ENCODE results near the gene EZH1.
"Not testable (repeated sequence)": the region's sequence is repeated elsewhere in the genome, so short reads cannot be mapped to it uniquely, and the experiment has no call there.

EZH1 gene

GRCh38 chr17:42769964-42770363 is 25.1 kb upstream of the EZH1 start:
- H2AFZ ChIP-seq (ENCODE audit: low read length); H3K4me1 ChIP-seq (ENCODE audit: control insufficient read depth in 2 of 2, insufficient read depth in 1 of 2, low read depth in 1 of 2, low read length in 2 of 2); H3K18ac ChIP-seq (ENCODE audit: low read length); H3K27me3 ChIP-seq (ENCODE audit: control insufficient read depth in 3 of 3, insufficient read depth in 3 of 3, low read depth in 1 of 3, low read length in 3 of 3); H3K4ac ChIP-seq (ENCODE audit: low read length); H3K36me3 ChIP-seq (replicated peaks in 1 of 2; ENCODE audit: control insufficient read depth in 2 of 2, insufficient read depth in 2 of 2, low read length in 2 of 2); H2BK12ac ChIP-seq (ENCODE audit: low read length); H2BK120ac ChIP-seq (ENCODE audit: low read depth, low read length); H3K23ac ChIP-seq (ENCODE audit: low read depth, low read length, poor library complexity); H4K8ac ChIP-seq (ENCODE audit: low read depth, low read length); H3K27ac ChIP-seq (replicated peaks; ENCODE audit: low read length); H2AK5ac ChIP-seq (ENCODE audit: low read depth, low read length); H3K14ac ChIP-seq (ENCODE audit: low read length); H3K4me3 ChIP-seq (ENCODE audit: low read length in 2 of 2); H2BK15ac ChIP-seq (ENCODE audit: low read length); H2BK5ac ChIP-seq (ENCODE audit: low read length); H3K79me1 ChIP-seq (ENCODE audit: low read depth, low read length); H4K91ac ChIP-seq (ENCODE audit: low read depth, low read length, poor library complexity); DNase-seq (ENCODE audit: low spot score); H3K4me2 ChIP-seq (ENCODE audit: insufficient read depth, low read length, poor library complexity, severe bottlenecking); H3K9ac ChIP-seq (ENCODE audit: low read depth, low read length, poor library complexity); H3K9me3 ChIP-seq (replicated peaks in 1 of 2; ENCODE audit: control insufficient read depth in 2 of 2, insufficient read depth in 1 of 2, low read depth in 1 of 2, low read length in 2 of 2): not testable (repeated sequence)
- no CpG with 5 or more reads among the region's 10 CpGs for WGBS, 2 donors (ENCODE audit: extremely low coverage in 2 of 2, insufficient read length in 2 of 2, insufficient replicate concordance in 1 of 2)

DNA sequence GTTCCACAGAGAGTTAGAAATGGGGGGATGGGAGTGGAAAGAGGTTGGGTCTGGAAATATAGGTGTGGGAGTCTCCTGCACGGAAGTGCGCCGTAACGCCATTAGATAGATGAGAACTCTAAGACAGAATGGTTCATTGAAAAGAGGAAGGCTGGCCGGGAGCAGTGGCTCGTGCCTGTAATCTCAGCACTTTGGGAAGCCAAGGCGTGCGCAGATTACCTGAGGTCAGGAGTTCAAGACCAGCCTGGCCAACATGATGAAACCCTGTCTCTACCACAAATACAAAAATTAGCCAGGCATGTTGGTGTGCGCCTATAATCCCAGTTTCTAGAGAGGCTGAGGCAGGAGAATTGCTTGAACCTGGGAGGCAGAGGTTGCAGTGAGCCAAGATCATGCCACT is 23.2 kb upstream of the EZH1 start:
- H2BK12ac ChIP-seq (ENCODE audit: low read length); H3K14ac ChIP-seq (ENCODE audit: low read length); H2BK120ac ChIP-seq (ENCODE audit: low read depth, low read length); DNase-seq (ENCODE audit: low spot score); H3K36me3 ChIP-seq (replicated peaks in 1 of 2; ENCODE audit: control insufficient read depth in 2 of 2, insufficient read depth in 2 of 2, low read length in 2 of 2); H3K27me3 ChIP-seq (ENCODE audit: control insufficient read depth in 3 of 3, insufficient read depth in 3 of 3, low read depth in 1 of 3, low read length in 3 of 3); H3K4ac ChIP-seq (ENCODE audit: low read length); H2AFZ ChIP-seq (ENCODE audit: low read length); H4K91ac ChIP-seq (ENCODE audit: low read depth, low read length, poor library complexity); H3K23ac ChIP-seq (ENCODE audit: low read depth, low read length, poor library complexity); H2BK5ac ChIP-seq (ENCODE audit: low read length); H3K18ac ChIP-seq (ENCODE audit: low read length); H3K4me2 ChIP-seq (ENCODE audit: insufficient read depth, low read length, poor library complexity, severe bottlenecking); H4K8ac ChIP-seq (ENCODE audit: low read depth, low read length); H2BK15ac ChIP-seq (ENCODE audit: low read length); H3K4me1 ChIP-seq (ENCODE audit: control insufficient read depth in 2 of 2, insufficient read depth in 1 of 2, low read depth in 1 of 2, low read length in 2 of 2); H3K4me3 ChIP-seq (ENCODE audit: low read length in 2 of 2); H3K27ac ChIP-seq (replicated peaks; ENCODE audit: low read length); H3K79me1 ChIP-seq (ENCODE audit: low read depth, low read length); H3K9me3 ChIP-seq (replicated peaks in 1 of 2; ENCODE audit: control insufficient read depth in 2 of 2, insufficient read depth in 1 of 2, low read depth in 1 of 2, low read length in 2 of 2); H3K9ac ChIP-seq (ENCODE audit: low read depth, low read length, poor library complexity); H2AK5ac ChIP-seq (ENCODE audit: low read depth, low read length): not testable (repeated sequence)
- WGBS, 2 donors (ENCODE audit: extremely low coverage in 2 of 2, insufficient read length in 2 of 2, insufficient replicate concordance in 1 of 2), result no CpG with 5 or more reads among the region's 9 CpGs

- Histone ChIP-seq H3K18ac (ENCODE audit: low read length) (no peak overlapping the region), H2BK12ac (ENCODE audit: low read length) (no peak overlapping the region), H3K9me3 (replicated peaks in 1 of 2; ENCODE audit: control insufficient read depth in 2 of 2, insufficient read depth in 1 of 2, low read depth in 1 of 2, low read length in 2 of 2) (no peaks in the 10 kb centered on the region), H3K79me1 (ENCODE audit: low read depth, low read length) (peaks cover 1% of the 10 kb centered on the region), H3K4me1 (ENCODE audit: control insufficient read depth in 2 of 2, insufficient read depth in 1 of 2, low read depth in 1 of 2, low read length in 2 of 2) (peaks cover 4 to 11% of the 10 kb centered on the region in 2 donors), H3K23ac (ENCODE audit: low read depth, low read length, poor library complexity) (no peak overlapping the region), H2BK120ac (ENCODE audit: low read depth, low read length) (no peak overlapping the region), H3K27me3 (ENCODE audit: control insufficient read depth in 3 of 3, insufficient read depth in 3 of 3, low read depth in 1 of 3, low read length in 3 of 3) (peaks cover 0 to under 1% (median 0%) of the 10 kb centered on the region in 3 experiments), H3K27ac (replicated peaks; ENCODE audit: low read length) (no peak overlapping the region), H2BK5ac (ENCODE audit: low read length) (no peak overlapping the region), H4K8ac (ENCODE audit: low read depth, low read length) (no peak overlapping the region), H2BK15ac (ENCODE audit: low read length) (no peak overlapping the region), H3K36me3 (replicated peaks in 1 of 2; ENCODE audit: control insufficient read depth in 2 of 2, insufficient read depth in 2 of 2, low read length in 2 of 2) (no peaks in the 10 kb centered on the region), H3K4me2 (ENCODE audit: insufficient read depth, low read length, poor library complexity, severe bottlenecking) (no peak overlapping the region), H2AFZ (ENCODE audit: low read length) (no peak overlapping the region), H3K4ac (ENCODE audit: low read length) (no peak overlapping the region), H3K4me3 (ENCODE audit: low read length in 2 of 2) (no peak overlapping the region), H4K91ac (ENCODE audit: low read depth, low read length, poor library complexity) (no peak overlapping the region), H2AK5ac (ENCODE audit: low read depth, low read length) (no peak overlapping the region), H3K9ac (ENCODE audit: low read depth, low read length, poor library complexity) (no peak overlapping the region), H3K14ac (ENCODE audit: low read length) (no peak overlapping the region)
- no peak for DNase-seq (ENCODE audit: low spot score)
Measured at GRCh38 chr17:42767512-42767911, 22.7 kb upstream of the EZH1 start.

- H3K36me3 ChIP-seq (replicated peaks in 1 of 2; ENCODE audit: control insufficient read depth in 2 of 2, insufficient read depth in 2 of 2, low read length in 2 of 2), result no peaks in the 10 kb centered on the region
- peaks cover 5% of the 10 kb centered on the region for H3K79me1 ChIP-seq (ENCODE audit: low read depth, low read length)
- H3K4me3 ChIP-seq (ENCODE audit: low read length in 2 of 2), result no peak overlapping the region
- no peak overlapping the region for H2BK120ac ChIP-seq (ENCODE audit: low read depth, low read length)
- H3K27me3 ChIP-seq (ENCODE audit: control insufficient read depth in 3 of 3, insufficient read depth in 3 of 3, low read depth in 1 of 3, low read length in 3 of 3), result peaks cover 3 to 15% (median 8%) of the 10 kb centered on the region in 3 experiments
- no peak overlapping the region for H2AFZ ChIP-seq (ENCODE audit: low read length)
- H3K27ac ChIP-seq (replicated peaks; ENCODE audit: low read length), result no peak overlapping the region
- H3K9me3 ChIP-seq (replicated peaks in 1 of 2; ENCODE audit: control insufficient read depth in 2 of 2, insufficient read depth in 1 of 2, low read depth in 1 of 2, low read length in 2 of 2), result no peaks in the 10 kb centered on the region
- H2BK5ac ChIP-seq (ENCODE audit: low read length), result no peak overlapping the region
- H3K4ac ChIP-seq (ENCODE audit: low read length), result no peak overlapping the region
- H2BK12ac ChIP-seq (ENCODE audit: low read length), result no peak overlapping the region
- WGBS, 2 donors (ENCODE audit: extremely low coverage in 2 of 2, insufficient read length in 2 of 2, insufficient replicate concordance in 1 of 2), result no CpG with 5 or more reads among the region's 6 CpGs
- H3K14ac ChIP-seq (ENCODE audit: low read length), result no peak overlapping the region
- no peak overlapping the region for H2AK5ac ChIP-seq (ENCODE audit: low read depth, low read length)
- H3K9ac ChIP-seq (ENCODE audit: low read depth, low read length, poor library complexity), result no peak overlapping the region
- no peak overlapping the region for H2BK15ac ChIP-seq (ENCODE audit: low read length)
- no peak overlapping the region for H4K91ac ChIP-seq (ENCODE audit: low read depth, low read length, poor library complexity)
- H3K4me2 ChIP-seq (ENCODE audit: insufficient read depth, low read length, poor library complexity, severe bottlenecking), result no peak overlapping the region
- peaks cover 6 to 20% of the 10 kb centered on the region in 2 donors for H3K4me1 ChIP-seq (ENCODE audit: control insufficient read depth in 2 of 2, insufficient read depth in 1 of 2, low read depth in 1 of 2, low read length in 2 of 2)
- H4K8ac ChIP-seq (ENCODE audit: low read depth, low read length), result no peak overlapping the region
- DNase-seq (ENCODE audit: low spot score), result no peak
- H3K23ac ChIP-seq (ENCODE audit: low read depth, low read length, poor library complexity), result no peak overlapping the region
- H3K18ac ChIP-seq (ENCODE audit: low read length), result no peak overlapping the region
Measured at GRCh38 chr17:42766124-42766523, 21.3 kb upstream of the EZH1 start.
